GM21423 (cell line): ENCODE results near the gene PARD3B.

Source experiments
- ATAC-seq: cut with Tn5 transposase; IDR thresholded peaks from one replicate; pipeline ENCODE4 v1.9.1; 2021; ENCODE audit warnings: mild to moderate bottlenecking, moderate library complexity; ENCODE audit not compliant: unreplicated experiment

The PARD3B gene

DNA sequence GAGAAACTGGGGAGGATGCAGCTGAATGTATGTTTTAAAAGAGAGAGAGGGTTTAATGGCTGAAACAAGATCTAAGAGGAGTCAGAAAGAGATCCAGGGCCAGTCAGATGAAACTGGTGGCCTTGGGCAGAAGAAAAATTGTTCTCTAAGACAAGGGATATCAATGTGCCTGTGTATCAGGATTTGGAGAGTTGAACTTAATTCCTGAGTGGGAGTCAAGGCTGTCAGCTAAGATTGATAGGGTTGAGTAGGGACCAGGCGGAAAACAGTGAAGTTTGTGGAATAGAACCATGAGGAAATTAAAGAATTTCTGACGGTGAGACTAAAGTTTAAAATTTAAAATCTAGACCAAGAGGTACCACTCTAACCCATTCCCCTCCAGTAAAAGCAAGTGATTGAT, 199.2 kb downstream of the PARD3B start:
- ATAC-seq: no peak

DNA sequence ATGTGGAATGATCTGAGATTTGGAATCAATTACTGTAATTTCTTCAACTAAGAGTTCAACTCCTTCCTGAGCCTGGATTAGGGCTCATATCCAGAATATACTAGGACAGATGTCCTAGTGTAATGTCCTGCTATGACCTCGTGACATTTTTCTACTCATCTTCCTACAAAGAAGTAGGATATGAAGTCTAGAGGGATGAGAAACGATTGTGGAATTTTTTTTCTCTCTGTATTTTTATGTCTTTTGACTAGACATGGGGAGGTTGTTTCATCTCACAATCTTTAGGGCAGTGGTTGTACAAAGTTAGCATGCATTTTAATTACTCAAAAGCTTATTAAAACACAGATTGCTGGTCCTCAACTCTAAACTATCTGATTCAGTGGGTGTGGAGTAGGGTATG, 203.0 kb downstream of the PARD3B start:
- no peak for ATAC-seq

DNA sequence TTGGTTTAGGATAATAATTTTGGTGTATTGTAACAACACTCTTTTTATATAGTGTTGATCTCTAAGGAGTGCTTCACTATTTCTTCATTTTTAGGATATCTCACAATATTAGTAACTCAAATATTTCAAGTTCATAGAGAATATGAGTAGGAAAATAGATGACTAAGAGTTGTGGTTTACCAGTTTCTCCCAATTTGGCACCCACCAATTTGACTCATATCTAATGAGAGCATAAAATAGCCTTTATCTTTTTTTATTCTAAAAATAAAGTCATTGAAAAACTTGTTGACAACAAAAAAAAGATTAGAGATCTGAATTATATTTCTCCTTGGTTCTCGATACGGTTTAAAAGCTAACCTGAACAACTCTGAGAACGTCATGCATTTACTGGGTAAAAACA, 204.0 kb downstream of the PARD3B start:
- no peak for ATAC-seq

DNA sequence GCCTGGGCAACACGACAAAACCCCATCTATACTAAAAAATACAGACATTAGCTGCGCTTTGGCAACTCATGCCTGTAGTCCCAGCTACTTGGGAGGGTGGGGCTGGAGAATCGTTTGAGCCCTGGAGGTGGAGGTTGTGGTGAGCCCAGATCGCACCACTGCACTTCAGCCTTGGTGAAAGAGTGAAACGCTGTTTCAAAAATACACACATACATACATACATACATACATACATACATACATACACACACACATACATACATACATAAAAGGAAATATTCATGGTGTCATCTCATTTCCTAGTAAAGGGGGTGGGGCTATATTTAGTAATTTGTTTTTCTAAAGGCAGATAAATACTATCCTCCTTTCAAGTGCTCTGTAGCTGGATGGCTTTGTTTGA, 205.1 kb downstream of the PARD3B start:
- ATAC-seq: no peak

DNA sequence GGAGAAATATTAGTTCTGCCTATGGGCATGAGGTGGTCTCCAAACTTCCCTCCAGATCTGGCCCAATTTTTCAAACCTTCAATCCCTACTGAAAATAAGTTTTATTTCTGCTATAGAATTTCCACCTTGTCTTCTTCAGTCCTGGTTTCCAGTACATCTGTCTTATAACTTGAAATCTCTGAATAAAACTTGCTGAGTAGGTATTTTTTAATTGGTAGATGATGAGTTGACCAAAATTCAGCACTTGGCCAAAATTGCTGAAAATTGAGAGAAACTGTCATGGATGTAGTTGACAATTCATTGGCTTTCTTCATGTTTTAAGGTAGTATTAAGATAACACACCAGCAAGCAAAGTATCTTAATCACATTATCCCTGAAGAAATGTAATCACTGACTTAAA, 206.2 kb downstream of the PARD3B start:
- no peak for ATAC-seq

DNA sequence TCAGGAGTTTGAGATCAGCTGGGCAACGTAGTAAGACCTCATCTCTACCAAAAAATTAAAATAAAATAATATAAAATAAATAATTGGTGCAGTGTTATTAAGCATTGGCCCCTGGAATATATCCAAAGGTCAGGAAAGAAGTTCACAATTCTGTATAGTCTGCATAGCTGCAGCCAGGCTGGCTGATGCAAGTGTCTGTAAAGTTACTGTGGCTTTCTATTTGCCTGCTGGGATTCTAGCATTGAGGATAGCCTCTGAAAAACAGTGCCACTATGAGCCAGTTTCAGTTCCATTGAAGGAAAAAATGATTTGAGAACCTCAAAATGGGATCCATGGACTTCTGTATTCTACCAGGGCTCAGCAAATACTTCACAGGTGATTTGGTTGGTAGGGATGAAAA, 208.6 kb downstream of the PARD3B start:
- ATAC-seq: no peak

DNA sequence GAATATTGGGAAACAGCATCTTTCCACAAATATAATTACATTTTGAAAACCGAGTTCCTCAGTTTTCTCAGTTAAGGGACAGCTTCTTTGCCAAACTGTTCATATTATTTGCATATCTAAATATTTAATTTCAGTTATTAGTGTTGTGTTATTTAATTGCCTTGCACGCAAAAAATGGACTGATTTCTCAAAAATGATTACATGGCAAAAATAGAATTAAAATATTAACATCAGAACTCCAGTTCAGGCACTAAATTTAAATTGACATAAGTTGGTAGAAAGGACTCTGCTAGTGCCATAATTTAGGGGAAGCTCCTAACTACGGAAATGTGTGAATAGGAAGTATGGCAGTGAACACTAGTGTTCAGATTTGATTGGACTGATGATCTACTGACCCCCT, 209.6 kb downstream of the PARD3B start:
- no peak for ATAC-seq

DNA sequence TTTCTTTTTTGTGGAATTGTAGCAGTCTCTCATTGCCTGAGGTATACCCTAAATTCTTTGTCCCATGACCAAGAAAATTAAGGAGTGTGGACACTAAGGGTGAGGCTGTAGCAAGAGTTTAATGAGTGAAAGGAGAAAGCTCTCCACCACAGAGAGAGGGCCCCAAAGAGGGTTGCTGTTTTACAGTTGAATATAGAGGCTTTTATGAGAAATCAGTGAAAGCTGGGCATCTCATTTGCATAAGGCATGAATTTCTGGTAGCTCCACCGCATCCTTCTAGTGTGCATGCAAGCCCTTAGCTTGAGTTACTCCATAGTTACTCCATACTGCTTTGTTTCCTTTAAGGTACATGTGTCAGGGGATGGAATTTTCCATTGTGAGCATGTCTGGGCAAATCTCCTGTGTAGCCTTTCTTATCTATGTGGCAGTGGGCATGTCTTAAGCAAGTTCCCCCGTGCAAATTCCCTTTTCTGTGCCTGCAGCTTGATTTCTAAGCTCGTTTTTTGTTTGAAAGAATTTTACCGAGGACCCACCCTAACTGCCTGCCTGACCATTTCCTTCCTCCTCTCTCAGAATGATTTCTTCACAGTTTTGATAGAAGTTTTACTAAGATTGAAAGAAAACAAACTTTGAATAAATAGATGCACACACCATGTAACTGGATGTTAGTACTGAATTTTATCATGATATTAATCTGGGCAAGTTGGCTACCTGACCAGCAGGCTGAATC, 218.9 kb downstream of the PARD3B start:
- ATAC-seq: no peak

DNA sequence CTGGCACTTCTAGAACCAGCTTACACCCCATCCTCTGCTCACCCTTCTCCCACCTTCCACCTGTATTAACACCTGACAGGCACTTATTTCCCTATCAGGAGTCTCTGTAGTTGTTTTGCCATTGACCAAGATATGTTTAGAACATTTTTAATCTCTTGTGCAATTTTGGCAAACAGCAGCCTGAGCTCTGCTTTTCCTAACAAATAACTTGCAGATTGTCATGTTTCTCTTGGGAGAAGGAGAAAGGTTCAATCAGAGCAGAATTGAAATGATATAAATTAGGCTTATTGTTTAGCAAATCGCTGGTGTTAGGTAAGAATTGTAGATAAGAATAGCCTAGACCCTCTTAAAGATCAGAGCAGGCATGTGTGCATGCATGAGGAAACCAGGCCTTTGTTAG, 225.5 kb downstream of the PARD3B start:
- ATAC-seq: no peak

DNA sequence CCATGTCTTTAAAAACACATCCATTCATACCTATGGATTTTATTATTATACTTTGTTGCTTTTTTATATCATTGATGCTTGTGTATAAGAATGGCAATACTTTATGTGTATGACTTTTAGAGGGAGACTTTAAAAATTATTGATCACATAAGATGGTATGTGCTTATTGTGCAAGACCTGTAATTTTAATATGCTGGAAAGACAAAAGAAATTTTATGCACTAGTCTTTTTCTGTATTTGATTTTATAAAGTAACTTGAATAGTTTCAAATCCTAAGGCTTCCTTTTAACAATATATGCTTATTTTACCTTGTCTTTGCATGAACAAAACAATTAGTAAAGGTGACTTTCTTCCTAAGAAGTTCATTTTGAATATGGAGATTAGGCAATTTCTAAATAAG, 226.4 kb downstream of the PARD3B start:
- no peak for ATAC-seq

DNA sequence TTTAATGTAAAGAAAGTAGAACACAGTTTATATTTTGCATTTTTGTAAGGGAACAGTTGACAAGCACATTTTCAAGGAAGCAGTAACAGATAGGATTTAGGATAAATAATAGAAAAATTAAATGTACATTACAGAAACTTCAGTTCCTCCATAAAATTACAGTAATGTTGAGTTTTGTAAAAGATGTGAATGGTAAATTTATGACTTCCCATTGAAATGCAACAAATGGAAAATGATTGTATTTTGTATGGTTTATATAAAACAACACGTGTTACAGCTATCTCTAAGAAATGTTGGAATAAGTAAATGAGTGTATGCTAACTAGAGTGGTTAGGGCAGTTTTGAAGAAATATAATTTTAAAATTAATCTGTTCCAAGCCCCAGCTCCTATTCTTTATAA, 227.3 kb downstream of the PARD3B start:
- ATAC-seq: no peak

DNA sequence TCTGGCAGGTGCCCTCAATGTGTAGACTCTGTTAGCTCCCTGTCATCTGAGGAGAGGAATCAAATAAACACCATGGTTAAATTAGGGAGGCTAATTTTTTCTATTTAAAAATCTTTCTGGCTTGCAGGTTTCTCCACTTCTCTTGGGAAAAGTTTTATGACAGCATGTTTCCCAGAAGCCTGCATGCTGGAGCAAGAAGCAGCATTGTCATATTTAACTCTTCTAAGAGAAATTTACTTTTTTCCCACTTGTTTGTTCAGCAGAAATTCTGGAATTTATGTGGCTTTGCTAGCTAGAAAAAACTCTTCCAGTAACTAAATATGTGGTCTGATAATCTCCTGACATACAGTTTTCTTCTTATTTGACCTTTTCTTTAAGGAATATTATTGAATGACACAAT, 230.5 kb downstream of the PARD3B start:
- no peak for ATAC-seq

DNA sequence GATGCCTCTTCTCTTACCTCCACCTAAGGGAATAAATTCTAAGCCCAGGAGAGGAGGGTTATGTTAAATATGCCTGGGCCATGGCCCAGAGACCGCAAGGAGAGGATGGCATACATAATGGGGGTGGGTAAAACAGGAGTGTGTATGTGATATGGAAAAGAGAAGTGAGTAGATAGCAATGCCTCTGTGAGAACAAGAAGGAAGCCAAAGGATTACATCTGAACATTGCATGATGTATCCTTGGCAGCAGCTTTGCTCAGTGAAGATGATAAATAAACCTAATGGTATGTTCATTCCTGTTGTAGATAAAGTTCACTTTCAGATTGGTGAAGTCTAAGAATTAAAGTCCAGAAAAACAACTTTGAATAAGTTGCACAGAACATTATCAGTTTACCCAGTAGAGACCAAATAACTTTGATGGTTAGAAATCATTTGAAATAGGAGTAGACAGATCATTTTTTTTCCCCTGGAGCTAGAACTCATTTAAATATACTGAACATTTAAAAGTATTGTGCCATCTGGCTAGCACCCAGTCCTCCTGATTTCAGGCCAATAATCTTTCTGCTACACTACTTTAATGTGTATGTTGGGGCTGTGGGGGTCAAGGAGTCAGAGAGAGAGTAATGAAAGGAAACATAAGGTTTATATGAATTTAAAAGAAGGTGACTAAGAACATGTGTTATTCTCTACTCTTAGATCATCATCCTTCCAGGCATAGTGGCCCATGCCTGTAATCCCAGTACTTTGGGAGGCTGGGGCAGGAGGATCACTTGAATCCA, 231.7 kb downstream of the PARD3B start:
- ATAC-seq: no peak

DNA sequence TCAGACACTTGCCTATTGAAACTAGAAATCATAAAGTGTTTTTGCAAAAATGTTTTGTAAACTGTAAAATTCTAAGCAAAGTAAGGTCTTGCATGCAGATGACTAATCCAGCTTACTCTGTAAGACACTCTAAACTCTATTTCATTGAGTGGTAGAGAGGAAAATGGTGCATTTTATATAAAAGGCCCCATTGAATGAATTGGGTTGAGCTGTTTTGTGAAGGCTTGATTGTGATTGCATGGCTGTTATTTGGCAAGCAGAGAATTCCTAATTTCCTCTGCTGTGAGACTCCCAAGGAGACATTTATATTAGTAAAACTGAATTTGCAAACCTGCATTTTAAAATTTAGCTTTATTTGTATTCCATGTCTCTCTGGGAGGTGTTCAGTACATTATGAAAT, 234.5 kb downstream of the PARD3B start:
- ATAC-seq: no peak

DNA sequence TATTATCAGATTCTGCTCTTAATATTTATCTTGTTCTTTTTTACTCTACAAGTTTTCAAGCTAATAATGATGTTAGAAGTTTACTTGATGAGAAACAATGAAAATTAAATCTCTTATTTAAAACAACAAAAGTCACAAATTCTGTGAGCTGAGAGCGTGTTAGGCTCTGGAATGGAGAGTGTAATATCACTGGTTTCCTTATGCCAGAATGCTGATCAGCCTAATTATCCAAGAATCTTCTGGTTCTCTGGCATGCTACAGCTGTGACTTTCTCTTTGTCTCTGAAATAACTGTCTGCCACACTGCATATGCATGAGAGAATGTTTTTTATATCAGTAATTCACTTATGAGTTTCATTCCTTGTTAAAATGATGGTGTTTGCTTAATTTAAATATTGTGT, 236.7 kb downstream of the PARD3B start:
- no peak for ATAC-seq

DNA sequence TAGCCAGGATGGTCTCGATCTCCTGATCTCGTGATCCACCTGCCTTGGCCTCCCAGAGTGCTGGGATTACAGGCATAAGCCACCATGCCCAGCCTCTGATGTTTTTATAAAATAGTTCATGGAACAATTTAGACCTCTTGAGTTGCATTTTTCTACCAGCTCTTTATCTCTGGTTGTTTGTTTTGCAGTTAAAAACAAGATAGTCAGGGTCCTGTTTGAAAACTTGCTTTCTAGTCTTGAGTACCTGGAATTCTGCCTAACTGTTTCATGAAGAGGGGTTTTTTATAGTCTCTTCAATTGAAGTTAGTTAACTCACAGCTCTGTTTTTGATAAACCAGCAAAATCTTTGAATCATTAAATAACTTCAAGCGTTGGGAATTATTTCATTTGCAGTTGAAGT, 244.8 kb downstream of the PARD3B start:
- no peak for ATAC-seq

DNA sequence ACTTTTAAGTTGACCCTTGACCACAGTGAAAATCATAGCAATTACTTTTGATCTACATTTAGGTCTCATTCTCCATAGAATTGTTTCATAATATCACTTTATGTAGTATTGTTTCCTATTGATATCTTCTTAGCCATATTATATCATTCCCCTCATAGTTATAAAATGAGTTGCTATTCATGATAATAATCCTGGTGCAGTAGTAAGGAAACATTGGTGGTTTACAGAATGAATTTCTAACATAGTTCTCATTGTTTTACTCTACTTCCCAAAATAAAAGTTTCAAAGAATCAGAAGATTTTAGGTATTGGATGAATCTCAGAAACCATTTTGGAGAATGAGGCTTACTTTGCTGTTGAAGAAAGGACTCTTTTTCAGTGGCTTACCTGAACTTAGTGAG, 246.0 kb downstream of the PARD3B start:
- ATAC-seq: no peak

DNA sequence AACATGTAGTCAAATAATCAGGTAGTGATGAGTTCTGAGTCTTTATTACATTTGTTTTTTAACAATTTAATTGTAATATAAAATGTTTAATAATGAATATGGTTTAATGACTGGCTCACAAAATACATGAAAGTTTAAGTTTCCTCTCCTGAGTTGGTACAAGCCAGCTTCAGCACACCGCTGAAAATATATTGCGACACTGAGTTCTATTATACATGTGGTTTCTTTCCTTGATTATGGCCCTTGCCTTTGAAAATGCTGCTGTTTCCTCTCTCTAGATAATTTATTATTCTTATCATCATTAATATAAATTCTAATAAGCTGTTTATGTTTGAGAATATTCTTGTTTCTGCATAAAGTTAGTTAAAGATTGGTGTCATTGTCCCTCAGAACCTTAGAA, 249.3 kb downstream of the PARD3B start:
- no peak for ATAC-seq

DNA sequence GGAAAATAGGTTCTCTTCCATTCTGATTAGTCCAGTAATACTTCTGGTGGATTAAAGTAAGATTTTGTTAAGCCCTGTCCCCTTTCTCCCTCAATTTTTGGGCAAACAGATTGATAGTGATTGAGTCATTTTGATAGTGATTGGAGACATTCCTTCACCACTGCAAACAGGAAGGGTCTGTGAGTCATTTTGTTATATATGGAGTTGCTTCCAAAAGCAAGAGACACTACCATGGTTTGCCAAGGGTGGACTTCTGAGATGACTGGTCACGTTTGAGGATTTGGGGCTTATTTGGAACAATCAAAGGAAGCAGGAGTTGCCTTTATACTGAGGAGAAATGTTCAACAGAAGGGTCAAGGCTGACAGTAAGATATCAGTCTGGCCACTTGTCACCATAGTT, 249.9 kb downstream of the PARD3B start:
- no peak for ATAC-seq

DNA sequence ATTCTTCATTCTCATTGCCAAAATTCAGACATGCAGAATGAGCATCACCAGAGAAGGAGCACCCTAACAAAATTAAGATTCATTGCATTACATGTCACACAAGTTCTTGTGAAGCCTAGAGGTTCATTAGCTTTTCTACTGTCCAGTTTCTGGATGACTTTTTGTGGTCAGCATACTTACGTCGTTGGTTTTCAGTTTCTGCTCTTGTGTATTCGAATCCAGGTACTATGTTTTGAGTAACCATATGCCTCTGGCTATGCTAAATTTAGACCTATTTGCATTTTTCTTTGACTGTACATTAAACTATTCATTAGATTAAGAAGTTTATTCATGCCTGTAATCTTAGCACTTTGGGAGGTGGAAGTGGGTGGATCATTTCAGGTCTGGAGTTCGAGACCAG, 251.3 kb downstream of the PARD3B start:
- ATAC-seq: peak; percentile 71

DNA sequence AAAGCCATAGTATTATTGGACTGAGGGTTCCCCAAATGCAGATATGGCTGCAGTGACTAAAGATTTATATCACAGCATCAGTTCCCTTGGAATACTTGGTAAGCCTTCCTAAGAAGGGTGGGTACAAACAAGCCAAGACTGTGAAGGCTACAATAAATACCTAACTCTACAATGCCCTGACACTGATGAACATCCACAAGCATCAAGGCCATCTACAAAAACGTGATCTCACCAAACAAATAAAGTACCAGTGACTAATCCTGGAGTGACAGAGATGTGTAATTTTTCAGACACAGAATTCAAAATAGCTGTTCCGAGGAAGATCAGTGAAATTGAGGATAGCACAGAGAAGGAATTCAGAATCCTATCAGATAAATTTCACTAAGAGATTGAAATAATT, 254.5 kb downstream of the PARD3B start:
- ATAC-seq: no peak

DNA sequence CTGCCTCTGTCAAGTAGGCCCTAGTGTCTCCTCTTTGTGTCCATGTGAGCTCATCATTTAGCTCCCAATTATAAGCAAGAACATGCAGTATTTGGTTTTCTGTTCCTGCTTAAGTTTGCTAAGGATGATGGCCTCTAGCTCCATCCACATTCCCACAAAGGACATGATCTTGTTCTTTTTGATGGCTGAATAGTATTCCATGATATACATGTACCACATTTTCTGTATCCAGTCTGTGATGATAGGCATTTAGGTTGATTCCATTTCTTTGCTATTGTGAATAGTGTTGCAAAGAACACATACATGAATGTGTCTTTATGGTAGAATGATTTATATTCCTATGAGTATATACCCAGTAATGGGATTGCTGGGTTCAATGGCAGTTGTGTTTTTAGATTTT, 263.2 kb downstream of the PARD3B start:
- ATAC-seq: no peak
